GM12875 (cell line): ENCODE data around the gene CDC6.

Experiments used
- H3K4me3 ChIP-seq: one replicate; pipeline ENCODE4 v1.5.1; 2011; ENCODE audit warnings: low read depth, low read length, control low read depth
- TF ChIP-seq, protein P1 (sequence below): IDR thresholded peaks from 2 replicates; pipeline ENCODE4 v1.5.1; 2011; ENCODE audit warnings: low read depth, mild to moderate bottlenecking, control low read depth, inconsistent platforms, low read length, moderate library complexity, borderline replicate concordance; ENCODE audit not compliant: insufficient read depth

Gene CDC6

DNA sequence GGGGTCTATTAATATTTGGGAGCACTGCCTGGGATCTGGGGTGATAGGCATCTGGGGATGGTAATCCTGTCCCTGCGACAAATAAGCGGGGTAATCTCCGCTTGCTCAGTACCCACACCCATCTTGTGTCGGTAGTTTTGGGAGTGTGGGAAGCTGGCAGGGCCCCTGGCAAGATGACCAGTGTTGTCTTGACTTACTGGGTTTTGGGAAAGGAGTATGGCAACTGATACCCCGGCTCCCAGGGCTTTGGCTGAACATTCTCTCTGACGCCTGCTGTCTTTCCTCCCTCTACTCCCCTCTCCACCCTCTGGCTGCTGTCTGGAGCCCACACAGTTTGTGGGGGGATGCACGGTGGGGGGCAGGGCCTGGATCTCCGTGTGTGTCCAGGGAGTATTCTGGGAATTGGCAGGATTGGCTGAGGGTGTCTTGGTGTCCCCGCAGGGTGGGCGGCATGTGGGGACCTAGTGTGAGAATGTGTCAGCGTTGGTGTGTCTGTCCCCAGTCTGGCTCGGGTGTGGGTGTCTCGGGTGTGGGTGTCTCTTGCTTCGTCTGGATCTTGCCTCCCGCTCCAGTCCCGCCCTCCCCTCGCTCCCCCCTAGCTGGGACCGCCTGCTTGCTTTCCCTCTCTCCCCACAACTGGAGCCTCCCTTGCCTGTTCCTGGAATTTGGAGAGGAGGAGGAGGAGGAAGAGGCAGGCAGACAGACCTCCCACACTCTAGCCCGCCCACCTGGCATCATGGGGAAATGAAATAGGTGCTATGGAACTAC, 33.3 kb downstream of the CDC6 start:
- TF ChIP-seq, protein P1, sequence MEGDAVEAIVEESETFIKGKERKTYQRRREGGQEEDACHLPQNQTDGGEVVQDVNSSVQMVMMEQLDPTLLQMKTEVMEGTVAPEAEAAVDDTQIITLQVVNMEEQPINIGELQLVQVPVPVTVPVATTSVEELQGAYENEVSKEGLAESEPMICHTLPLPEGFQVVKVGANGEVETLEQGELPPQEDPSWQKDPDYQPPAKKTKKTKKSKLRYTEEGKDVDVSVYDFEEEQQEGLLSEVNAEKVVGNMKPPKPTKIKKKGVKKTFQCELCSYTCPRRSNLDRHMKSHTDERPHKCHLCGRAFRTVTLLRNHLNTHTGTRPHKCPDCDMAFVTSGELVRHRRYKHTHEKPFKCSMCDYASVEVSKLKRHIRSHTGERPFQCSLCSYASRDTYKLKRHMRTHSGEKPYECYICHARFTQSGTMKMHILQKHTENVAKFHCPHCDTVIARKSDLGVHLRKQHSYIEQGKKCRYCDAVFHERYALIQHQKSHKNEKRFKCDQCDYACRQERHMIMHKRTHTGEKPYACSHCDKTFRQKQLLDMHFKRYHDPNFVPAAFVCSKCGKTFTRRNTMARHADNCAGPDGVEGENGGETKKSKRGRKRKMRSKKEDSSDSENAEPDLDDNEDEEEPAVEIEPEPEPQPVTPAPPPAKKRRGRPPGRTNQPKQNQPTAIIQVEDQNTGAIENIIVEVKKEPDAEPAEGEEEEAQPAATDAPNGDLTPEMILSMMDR, result no peak
- peak overlapping the region; percentile 67 for H3K4me3 ChIP-seq

DNA sequence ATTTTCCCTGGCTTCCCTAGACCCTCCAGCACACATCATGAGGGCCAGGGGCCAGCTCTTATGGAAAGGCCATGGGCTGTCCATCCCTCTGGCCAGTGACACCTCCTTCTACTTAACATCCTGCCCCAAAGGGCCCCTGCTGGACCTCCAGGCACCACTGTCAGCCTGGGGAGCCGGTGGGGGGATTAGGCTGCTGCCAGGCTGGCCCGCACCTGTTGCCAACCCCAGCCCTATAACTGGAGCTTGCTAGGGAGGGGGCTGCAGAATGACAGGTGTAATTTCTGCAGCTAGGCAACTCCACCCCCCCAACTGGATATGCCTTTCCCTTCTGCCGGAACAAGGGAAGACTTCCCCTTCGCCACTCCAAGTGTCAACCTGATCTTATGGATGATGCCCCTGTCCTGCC, 33.8 kb downstream of the CDC6 start:
- TF ChIP-seq, protein P1, result no peak
- H3K4me3 ChIP-seq, result peak overlapping the region; percentile 67

- peak overlapping the region; percentile 67 for H3K4me3 ChIP-seq
- TF ChIP-seq, protein P1, result no peak
Observed at GRCh38 chr17:40321961-40322357, 34.3 kb downstream of the CDC6 start.

GRCh38 chr17:40322358-40323315, 35.0 kb downstream of the CDC6 start:
- H3K4me3 ChIP-seq, result peak overlapping the region; percentile 67
- TF ChIP-seq, protein P1, result no peak

DNA sequence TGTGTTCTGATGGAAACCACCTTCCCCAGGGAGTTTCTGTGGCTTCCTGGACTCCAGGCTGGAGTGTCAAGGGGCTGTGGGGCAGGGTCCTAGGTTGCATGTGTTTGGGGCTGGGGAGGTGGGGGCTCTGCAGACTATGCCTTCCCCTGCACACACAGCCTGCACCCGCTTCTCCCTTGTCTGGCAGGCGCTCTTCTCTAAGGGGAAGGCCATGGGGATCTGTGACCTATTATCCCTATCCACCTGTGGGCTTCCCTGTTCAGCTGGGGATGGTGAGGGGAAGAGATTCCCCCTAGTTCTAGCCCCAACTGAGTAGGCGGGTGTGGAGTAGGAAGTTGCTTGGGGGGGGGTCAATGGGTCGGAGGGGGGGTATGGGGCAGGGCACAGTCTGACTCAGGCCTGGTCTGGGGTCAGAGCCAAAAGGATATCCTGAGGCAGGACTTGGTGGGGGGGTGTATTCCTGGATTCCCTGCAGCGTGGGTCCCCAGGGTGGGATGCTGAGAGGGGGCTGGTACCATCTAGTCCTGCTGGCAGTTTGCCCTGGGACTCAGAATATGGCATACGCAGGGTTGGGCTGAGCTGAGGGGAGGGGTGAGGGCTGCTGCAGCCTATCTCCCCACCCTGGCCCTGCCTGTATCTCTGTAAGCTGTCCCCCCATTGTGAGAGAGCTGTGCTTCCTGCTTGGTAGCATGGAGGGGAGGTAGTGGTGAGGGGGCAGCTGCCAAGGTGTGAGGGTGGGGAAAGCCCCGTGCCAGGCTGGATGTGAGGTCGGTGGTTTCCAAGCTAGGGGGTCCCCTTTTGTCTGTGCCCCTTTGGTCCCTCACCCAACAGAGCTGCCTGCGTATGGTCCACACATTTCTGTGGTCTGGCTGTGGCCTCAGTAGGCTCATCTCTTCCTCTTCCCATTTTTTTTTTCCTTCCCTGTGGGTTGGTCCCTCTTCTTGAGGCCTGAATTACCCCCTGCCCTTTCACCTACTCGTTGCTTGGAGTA, 36.0 kb downstream of the CDC6 start:
- H3K4me3 ChIP-seq, result peak overlapping the region; percentile 67
- TF ChIP-seq, protein P1, result no peak
